ENCODE data around the gene IMPG2. TPM values are rescaled to one million over a fixed set of nuclear protein-coding genes. Genes with fewer than 3 reads are reported as not detected.

IMPG2 gene
- total RNA-seq, 1 donor from 2014 or later, result 0.05 TPM

- intact Hi-C loops (cut with micrococcal nuclease), result no loop called here
- H3K27ac Mint-ChIP-seq, result peak overlapping the region; percentile 38
These were observed 102.7 kb downstream of the IMPG2 start for GRCh38 chr3:101217472-101218245.

DNA sequence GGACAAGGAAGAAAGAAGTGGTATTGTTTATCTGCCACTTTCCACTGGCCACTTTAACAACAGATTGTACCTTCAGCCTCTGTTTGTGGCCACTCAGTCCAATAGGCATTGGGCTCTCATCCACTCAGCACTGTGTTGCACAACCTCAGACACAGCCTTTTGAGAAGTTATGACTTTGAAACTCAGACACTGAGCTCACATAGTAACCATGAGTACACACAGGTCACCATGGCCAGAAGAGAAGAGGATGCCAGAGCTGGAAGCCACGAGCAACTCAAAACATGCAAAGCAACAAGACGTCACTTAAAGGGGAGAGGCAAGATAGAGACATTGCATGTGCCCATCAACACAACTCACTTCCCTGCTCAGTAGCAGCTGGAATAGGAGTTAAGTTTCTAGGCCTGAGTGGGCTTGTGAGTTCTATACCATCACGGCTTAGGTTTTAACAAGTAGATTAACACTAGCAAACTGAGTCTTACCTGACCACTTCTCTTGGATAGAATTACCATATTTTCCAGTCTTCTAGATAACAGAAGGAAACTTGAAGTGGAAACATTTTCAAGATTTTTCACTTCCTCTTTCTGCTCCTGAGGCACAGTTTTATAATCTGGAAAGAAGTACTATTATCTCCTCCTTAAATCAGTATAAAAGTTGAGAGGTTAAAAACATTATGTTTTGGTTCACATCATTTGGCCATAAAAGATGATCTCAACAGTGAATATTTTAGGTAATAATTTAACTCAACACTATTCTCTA is 103.5 kb downstream of the IMPG2 start:
- Mint-ChIP-seq H3K4me1 (ENCODE audit: low read depth) (peaks cover 7% of the 10 kb centered on the region), H3K36me3 (ENCODE audit: low read depth) (peaks cover 4% of the 10 kb centered on the region), H3K27me3 (ENCODE audit: low read depth) (no peaks in the 10 kb centered on the region), H3K9me3 (peaks cover 23% of the 10 kb centered on the region), H3K27ac (peak overlapping the region; percentile 38), H3K4me3 (ENCODE audit: low read depth) (no peak overlapping the region)
- no peak for DNase-seq (ENCODE audit: low spot score)
- intact Hi-C loops (cut with micrococcal nuclease), result no loop called here

More at GRCh38 chr3:101217472-101218245, 102.7 kb downstream of the IMPG2 start:
- H3K4me1 Mint-ChIP-seq (ENCODE audit: low read depth), result peaks cover 7% of the 10 kb centered on the region
- no peak overlapping the region for H3K4me3 Mint-ChIP-seq (ENCODE audit: low read depth)
- DNase-seq (ENCODE audit: low spot score), result no peak
- H3K27me3 Mint-ChIP-seq (ENCODE audit: low read depth), result no peaks in the 10 kb centered on the region
- peaks cover 23% of the 10 kb centered on the region for H3K9me3 Mint-ChIP-seq
- H3K36me3 Mint-ChIP-seq (ENCODE audit: low read depth), result peaks cover 4% of the 10 kb centered on the region

DNA sequence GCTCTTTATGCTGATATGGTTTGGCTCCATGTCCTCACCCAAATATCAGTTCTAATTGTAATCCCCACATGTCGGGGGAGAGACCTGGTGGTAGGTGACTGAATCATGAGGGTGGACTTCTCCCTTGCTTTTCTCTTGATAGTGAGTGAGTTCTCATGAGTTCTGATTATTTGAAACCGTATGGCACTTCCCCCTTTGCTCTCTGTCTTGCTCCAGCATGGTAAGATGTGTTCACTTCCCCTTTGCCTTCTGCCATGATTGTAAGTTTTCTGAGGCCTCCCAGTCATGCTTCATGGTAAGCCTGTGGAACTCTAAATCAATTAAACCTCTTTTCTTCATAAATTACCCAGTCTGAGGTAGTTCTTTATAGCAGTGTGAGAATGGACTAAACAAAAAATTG is 107.6 kb downstream of the IMPG2 start:
- H3K9me3 Mint-ChIP-seq, result peaks cover 11% of the 10 kb centered on the region
- peaks cover 2% of the 10 kb centered on the region for H3K27me3 Mint-ChIP-seq (ENCODE audit: low read depth)
- no peak overlapping the region for H3K27ac Mint-ChIP-seq
- DNase-seq (ENCODE audit: low spot score), result no peak
- H3K4me1 Mint-ChIP-seq (ENCODE audit: low read depth), result peaks cover 4% of the 10 kb centered on the region
- no peak overlapping the region for H3K4me3 Mint-ChIP-seq (ENCODE audit: low read depth)
- no peaks in the 10 kb centered on the region for H3K36me3 Mint-ChIP-seq (ENCODE audit: low read depth)
- intact Hi-C loops (cut with micrococcal nuclease), result no loop called here

- intact Hi-C loops (cut with micrococcal nuclease), result no loop called here
- no peaks in the 10 kb centered on the region for H3K4me1 Mint-ChIP-seq (ENCODE audit: low read depth)
- no peak overlapping the region for H3K27ac Mint-ChIP-seq
- no peak for DNase-seq (ENCODE audit: low spot score)
- H3K36me3 Mint-ChIP-seq (ENCODE audit: low read depth), result no peaks in the 10 kb centered on the region
- H3K27me3 Mint-ChIP-seq (ENCODE audit: low read depth), result peaks cover 13% of the 10 kb centered on the region
- H3K9me3 Mint-ChIP-seq, result no peaks in the 10 kb centered on the region
- H3K4me3 Mint-ChIP-seq (ENCODE audit: low read depth), result no peak overlapping the region
These were observed 116.1 kb downstream of the IMPG2 start for GRCh38 chr3:101204246-101204645.

GRCh38 chr3:101203411-101203810 is 117.0 kb downstream of the IMPG2 start:
- Mint-ChIP-seq H3K27me3 (ENCODE audit: low read depth) (peaks cover 11% of the 10 kb centered on the region), H3K36me3 (ENCODE audit: low read depth) (no peaks in the 10 kb centered on the region), H3K4me3 (ENCODE audit: low read depth) (no peak overlapping the region), H3K9me3 (no peaks in the 10 kb centered on the region), H3K4me1 (ENCODE audit: low read depth) (no peaks in the 10 kb centered on the region), H3K27ac (no peak overlapping the region)
- intact Hi-C loops (cut with micrococcal nuclease), result no loop called here
- DNase-seq (ENCODE audit: low spot score), result no peak

DNA sequence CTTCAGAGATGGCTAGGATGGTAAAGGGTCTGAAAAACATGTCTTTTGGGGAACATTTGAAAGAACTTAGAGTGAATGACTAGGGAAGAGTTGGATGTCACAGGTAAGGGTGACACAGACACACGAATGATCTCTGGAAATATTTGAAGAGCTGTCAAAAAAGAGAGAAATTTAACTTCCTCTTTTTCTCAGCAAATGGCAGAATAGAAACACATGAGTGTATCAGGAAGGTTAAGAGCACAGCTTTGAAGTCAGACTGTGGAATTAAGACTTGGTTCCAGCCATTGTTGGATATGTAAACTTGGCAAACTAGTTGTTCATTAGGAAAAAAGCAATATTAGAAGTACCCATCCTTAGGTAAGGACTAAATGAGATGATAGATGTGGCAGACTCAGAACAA is 117.7 kb downstream of the IMPG2 start:
- no peak for DNase-seq (ENCODE audit: low spot score)
- intact Hi-C loops (cut with micrococcal nuclease), result no loop called here
- Mint-ChIP-seq H3K27me3 (ENCODE audit: low read depth) (peaks cover 11% of the 10 kb centered on the region), H3K9me3 (no peaks in the 10 kb centered on the region), H3K36me3 (ENCODE audit: low read depth) (no peaks in the 10 kb centered on the region), H3K4me1 (ENCODE audit: low read depth) (no peaks in the 10 kb centered on the region), H3K4me3 (ENCODE audit: low read depth) (no peak overlapping the region), H3K27ac (no peak overlapping the region)

GRCh38 chr3:101200461-101200860 is 119.9 kb downstream of the IMPG2 start:
- no peak overlapping the region for H3K27ac Mint-ChIP-seq
- no peak overlapping the region for H3K4me3 Mint-ChIP-seq (ENCODE audit: low read depth)
- no peaks in the 10 kb centered on the region for H3K9me3 Mint-ChIP-seq
- H3K36me3 Mint-ChIP-seq (ENCODE audit: low read depth), result no peaks in the 10 kb centered on the region
- intact Hi-C loops (cut with micrococcal nuclease), result no loop called here
- H3K4me1 Mint-ChIP-seq (ENCODE audit: low read depth), result peaks cover 2% of the 10 kb centered on the region
- H3K27me3 Mint-ChIP-seq (ENCODE audit: low read depth), result peaks cover 11% of the 10 kb centered on the region
- no peak for DNase-seq (ENCODE audit: low spot score)

DNA sequence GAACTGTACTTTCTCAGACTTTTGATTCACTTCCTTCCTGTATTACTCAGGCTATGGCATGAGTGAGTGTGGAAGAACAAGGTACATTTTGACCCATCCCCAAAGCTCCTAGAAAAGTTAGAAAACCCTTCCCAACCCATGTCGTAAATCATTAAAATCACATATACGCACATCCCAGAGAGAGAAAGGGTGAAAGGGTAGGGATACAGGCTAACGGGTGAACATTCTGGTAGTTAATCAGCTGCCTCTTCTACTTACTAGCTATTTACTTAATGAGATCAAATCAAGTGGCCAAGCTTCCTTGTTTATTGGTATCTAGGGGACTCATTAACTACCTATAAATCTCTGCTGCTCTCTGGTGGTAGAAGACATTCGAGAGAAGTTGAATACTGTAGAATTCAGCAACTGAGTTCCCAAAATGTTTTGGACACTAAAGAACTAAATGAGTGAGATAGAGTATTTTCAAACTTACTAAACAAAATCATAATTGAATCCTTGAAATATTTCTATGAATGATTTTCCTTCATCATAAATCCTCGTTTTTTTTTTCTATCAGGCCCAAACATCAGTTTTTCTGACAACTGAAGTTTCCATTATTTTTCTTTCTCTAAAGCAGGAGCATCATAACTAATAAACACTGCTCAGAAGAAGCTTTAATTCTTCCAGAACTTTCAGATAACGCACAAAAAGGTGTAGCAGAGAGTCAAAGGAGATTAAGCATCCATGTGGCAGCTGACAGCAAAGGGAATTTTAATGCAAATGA is 124.2 kb downstream of the IMPG2 start:
- H3K4me3 Mint-ChIP-seq (ENCODE audit: low read depth), result no peak overlapping the region

DNA sequence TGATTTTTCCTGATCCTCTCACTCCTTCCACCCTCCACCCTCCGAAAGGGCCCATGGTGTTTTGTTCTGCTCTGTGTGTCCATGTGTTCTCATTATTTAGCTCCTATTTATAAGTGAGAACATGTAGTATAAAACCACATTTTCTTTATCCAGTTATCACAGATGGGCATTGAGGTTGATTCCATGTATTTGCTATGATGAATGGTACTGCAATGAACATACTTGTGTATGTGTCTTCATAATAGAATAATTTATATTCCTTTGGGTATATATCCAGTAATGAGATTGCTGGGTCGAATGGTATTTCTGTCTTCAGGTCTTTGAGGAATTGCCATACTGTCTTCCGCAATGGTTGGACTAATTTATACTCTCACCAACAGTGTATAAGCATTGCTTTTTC is 126.0 kb downstream of the IMPG2 start:
- DNase-seq (ENCODE audit: low spot score), result no peak
- H3K4me1 Mint-ChIP-seq (ENCODE audit: low read depth), result peaks cover 2% of the 10 kb centered on the region
- no peaks in the 10 kb centered on the region for H3K36me3 Mint-ChIP-seq (ENCODE audit: low read depth)
- no peaks in the 10 kb centered on the region for H3K27me3 Mint-ChIP-seq (ENCODE audit: low read depth)
- H3K9me3 Mint-ChIP-seq, result peaks cover 4% of the 10 kb centered on the region
- H3K27ac Mint-ChIP-seq, result no peak overlapping the region
- no peak overlapping the region for H3K4me3 Mint-ChIP-seq (ENCODE audit: low read depth)
- intact Hi-C loops (cut with micrococcal nuclease), result no loop called here

More for the DNA sequence above, 124.2 kb downstream of the IMPG2 start:
- intact Hi-C loops (cut with micrococcal nuclease), result loop anchor here (1.0 to 2.0 kb wide), 2 partner anchors 25 to 126 kb away; no protein-coding TSS in a partner anchor
- H3K27me3 Mint-ChIP-seq (ENCODE audit: low read depth), result peaks cover 2% of the 10 kb centered on the region
- no peaks in the 10 kb centered on the region for H3K36me3 Mint-ChIP-seq (ENCODE audit: low read depth)
- no peak overlapping the region for H3K27ac Mint-ChIP-seq
- DNase-seq (ENCODE audit: low spot score), result no peak
- peaks cover 2% of the 10 kb centered on the region for H3K4me1 Mint-ChIP-seq (ENCODE audit: low read depth)
- peaks cover 4% of the 10 kb centered on the region for H3K9me3 Mint-ChIP-seq

DNA sequence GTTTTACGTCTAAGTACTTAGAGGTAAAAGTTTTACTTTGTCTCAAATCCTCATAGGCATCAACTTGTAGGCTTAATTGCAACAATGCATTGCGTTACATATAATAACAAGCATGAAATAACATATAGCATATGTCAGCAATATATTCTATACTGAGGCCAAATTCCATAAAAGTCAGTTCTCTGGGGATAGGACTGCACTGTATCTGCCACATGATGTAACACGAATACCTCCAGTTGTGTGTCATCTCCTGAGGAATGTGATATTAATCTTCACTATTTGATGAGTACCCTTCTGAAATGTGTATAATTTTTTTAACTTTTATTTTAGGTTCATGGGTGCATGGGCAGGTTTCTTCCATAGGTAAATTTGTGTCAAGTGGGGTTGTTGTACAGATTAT is 126.4 kb downstream of the IMPG2 start:
- H3K4me3 Mint-ChIP-seq (ENCODE audit: low read depth), result no peak overlapping the region
- H3K36me3 Mint-ChIP-seq (ENCODE audit: low read depth), result no peaks in the 10 kb centered on the region
- peaks cover 2% of the 10 kb centered on the region for H3K4me1 Mint-ChIP-seq (ENCODE audit: low read depth)
- no peak for DNase-seq (ENCODE audit: low spot score)
- H3K27me3 Mint-ChIP-seq (ENCODE audit: low read depth), result no peaks in the 10 kb centered on the region
- no peak overlapping the region for H3K27ac Mint-ChIP-seq
- intact Hi-C loops (cut with micrococcal nuclease), result no loop called here
- peaks cover 4% of the 10 kb centered on the region for H3K9me3 Mint-ChIP-seq

DNA sequence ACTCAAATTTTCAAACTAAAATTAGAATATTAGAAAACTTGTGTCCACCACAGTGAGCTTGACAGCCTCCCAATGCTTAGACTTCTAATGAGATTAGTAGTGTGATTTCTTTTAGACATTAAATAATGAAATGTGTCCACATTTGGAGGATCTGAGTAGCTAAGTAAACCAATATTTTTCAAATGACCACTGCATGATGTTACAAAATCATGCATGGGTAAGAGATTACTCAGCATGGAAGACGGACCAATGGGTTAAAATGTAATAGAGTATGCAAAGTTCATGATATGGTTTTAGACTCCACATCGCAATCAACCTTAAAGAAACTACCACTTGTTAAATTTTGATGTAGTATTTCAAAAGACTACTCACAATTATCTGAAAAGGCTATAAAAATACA is 130.6 kb downstream of the IMPG2 start:
- H3K27me3 Mint-ChIP-seq (ENCODE audit: low read depth), result no peaks in the 10 kb centered on the region
- no peaks in the 10 kb centered on the region for H3K4me1 Mint-ChIP-seq (ENCODE audit: low read depth)
- intact Hi-C loops (cut with micrococcal nuclease), result no loop called here
- no peak overlapping the region for H3K4me3 Mint-ChIP-seq (ENCODE audit: low read depth)
- H3K9me3 Mint-ChIP-seq, result peaks cover under 1% of the 10 kb centered on the region
- H3K27ac Mint-ChIP-seq, result no peak overlapping the region
- H3K36me3 Mint-ChIP-seq (ENCODE audit: low read depth), result no peaks in the 10 kb centered on the region
- DNase-seq (ENCODE audit: low spot score), result no peak

- Mint-ChIP-seq H3K27ac (no peak overlapping the region), H3K27me3 (ENCODE audit: low read depth) (no peaks in the 10 kb centered on the region), H3K9me3 (no peaks in the 10 kb centered on the region), H3K36me3 (ENCODE audit: low read depth) (no peaks in the 10 kb centered on the region), H3K4me1 (ENCODE audit: low read depth) (no peaks in the 10 kb centered on the region), H3K4me3 (ENCODE audit: low read depth) (no peak overlapping the region)
- intact Hi-C loops (cut with micrococcal nuclease), result no loop called here
- DNase-seq (ENCODE audit: low spot score), result no peak
These were observed 131.2 kb downstream of the IMPG2 start for GRCh38 chr3:101189176-101189575.

All from activated T-helper 2 cell treated with anti-CD3 and anti-CD28 coated beads, Interferon-gamma antibody, Interleukin-2, Interleukin-4, amounts not matched to agents 10 μg/mL and 5 μg/mL and 100 μg/mL, durations not matched to agents 14 hours and 24 hours and 36 hours (primary cell).